ENCODE results near the gene OTUD3.

DNA sequence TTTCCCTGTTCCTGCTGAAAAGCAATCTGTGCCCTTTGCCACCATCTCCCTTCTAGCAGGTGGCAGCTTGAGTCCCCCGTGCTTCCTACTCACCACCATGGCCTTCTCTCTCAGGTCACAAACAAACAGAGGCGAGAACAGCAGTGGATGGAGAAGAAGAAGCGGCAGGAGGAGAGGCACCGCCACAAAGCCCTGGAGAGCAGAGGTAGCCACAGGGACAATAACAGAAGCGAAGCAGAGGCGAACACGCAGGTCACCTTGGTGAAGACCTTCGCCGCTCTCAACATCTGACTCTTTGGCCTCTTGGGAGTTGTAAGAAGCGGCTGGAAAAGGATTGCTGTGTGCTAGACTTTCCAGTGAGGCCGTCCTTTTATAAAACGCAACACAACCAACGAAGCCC lies 25.3 kb downstream of the OTUD3 start:
- TF ChIP-seq, protein P1, sequence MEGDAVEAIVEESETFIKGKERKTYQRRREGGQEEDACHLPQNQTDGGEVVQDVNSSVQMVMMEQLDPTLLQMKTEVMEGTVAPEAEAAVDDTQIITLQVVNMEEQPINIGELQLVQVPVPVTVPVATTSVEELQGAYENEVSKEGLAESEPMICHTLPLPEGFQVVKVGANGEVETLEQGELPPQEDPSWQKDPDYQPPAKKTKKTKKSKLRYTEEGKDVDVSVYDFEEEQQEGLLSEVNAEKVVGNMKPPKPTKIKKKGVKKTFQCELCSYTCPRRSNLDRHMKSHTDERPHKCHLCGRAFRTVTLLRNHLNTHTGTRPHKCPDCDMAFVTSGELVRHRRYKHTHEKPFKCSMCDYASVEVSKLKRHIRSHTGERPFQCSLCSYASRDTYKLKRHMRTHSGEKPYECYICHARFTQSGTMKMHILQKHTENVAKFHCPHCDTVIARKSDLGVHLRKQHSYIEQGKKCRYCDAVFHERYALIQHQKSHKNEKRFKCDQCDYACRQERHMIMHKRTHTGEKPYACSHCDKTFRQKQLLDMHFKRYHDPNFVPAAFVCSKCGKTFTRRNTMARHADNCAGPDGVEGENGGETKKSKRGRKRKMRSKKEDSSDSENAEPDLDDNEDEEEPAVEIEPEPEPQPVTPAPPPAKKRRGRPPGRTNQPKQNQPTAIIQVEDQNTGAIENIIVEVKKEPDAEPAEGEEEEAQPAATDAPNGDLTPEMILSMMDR (IDR thresholded peaks at IDR 0.05), result no peak
- no peak for TF ChIP-seq POLR2A (IDR thresholded peaks at IDR 0.05)
